ENCODE results near the gene MBP.

Gene MBP

GRCh38 chr18:77015771-77016710 lies 116.5 kb downstream of the MBP start:
- no peak for TF ChIP-seq CTCF (conservative IDR thresholded peaks at IDR 0.05)
- no peak overlapping the region for H3K27ac ChIP-seq

GRCh38 chr18:77015169-77015568 lies 117.4 kb downstream of the MBP start:
- TF ChIP-seq CTCF (conservative IDR thresholded peaks at IDR 0.05), result no peak
- no peak overlapping the region for H3K27ac ChIP-seq

GRCh38 chr18:77014538-77014937 lies 118.0 kb downstream of the MBP start:
- H3K27ac ChIP-seq, result no peak overlapping the region
- no peak for TF ChIP-seq CTCF (conservative IDR thresholded peaks at IDR 0.05)

GRCh38 chr18:77013811-77014521 lies 118.6 kb downstream of the MBP start:
- TF ChIP-seq CTCF (conservative IDR thresholded peaks at IDR 0.05), result no peak
- no peak overlapping the region for H3K27ac ChIP-seq

GRCh38 chr18:77012806-77013541 lies 119.6 kb downstream of the MBP start:
- no peak overlapping the region for H3K27ac ChIP-seq
- no peak for TF ChIP-seq CTCF (conservative IDR thresholded peaks at IDR 0.05)

- TF ChIP-seq CTCF (conservative IDR thresholded peaks at IDR 0.05), result no peak
- H3K27ac ChIP-seq, result no peak overlapping the region
Observed at GRCh38 chr18:77012120-77012519, 120.5 kb downstream of the MBP start.

- H3K27ac ChIP-seq, result no peak overlapping the region
- TF ChIP-seq CTCF (conservative IDR thresholded peaks at IDR 0.05), result no peak
Observed at GRCh38 chr18:77009675-77010074, 122.9 kb downstream of the MBP start.
